Prostate gland (tissue), 2 donors: ENCODE data around the gene SPTB. TPM values are rescaled to one million over a fixed set of nuclear protein-coding genes. Genes with fewer than 3 reads are reported as not detected.

Experiments used
- DNase-seq: peaks from one replicate; pipeline ENCODE4 v3.0.0-alpha.2; 2019; ENCODE audit warnings: low spot score
- H3K27ac ChIP-seq, 2 donors: fragments of 200-600 bp; sonication (generic); 2 replicates each; pipeline ENCODE4 v1.5.1; 2017 to 2019
- H3K27me3 ChIP-seq: fragments of 200-600 bp; sonication (generic); replicated peaks from 2 replicates; pipeline ENCODE4 v1.5.1; 2019; ENCODE audit not compliant: insufficient read depth
- H3K36me3 ChIP-seq, 2 donors: fragments of 200-600 bp; sonication (generic); 1 replicate in 1 of 2; 2 replicates in 1 of 2; pipeline versions ENCODE4 v1.5.1 to v1.8.1; 2017 to 2019
- H3K4me1 ChIP-seq: fragments of 200-600 bp; sonication (generic); replicated peaks from 2 replicates; pipeline ENCODE4 v1.5.1; 2019
- H3K4me3 ChIP-seq, 2 donors: fragments of 200-600 bp; sonication (generic); 2 replicates each; pipeline ENCODE4 v1.5.1; 2017 to 2019
- H3K9me3 ChIP-seq: fragments of 200-600 bp; sonication (generic); 2 replicates; pipeline ENCODE4 v1.5.1; 2017
- CTCF ChIP-seq, 4 experiments: fragments of 200-600 bp in 2 of 4; fragments of 450-650 bp in 2 of 4; sonication (generic) in 2 of 4; IDR thresholded peaks; 1 replicate in 3 of 4; 2 replicates in 1 of 4; pipeline ENCODE4 v1.5.1; 2016 to 2019; ENCODE audit warnings: antibody characterized with exemption in 4 of 4, mild to moderate bottlenecking in 2 of 4, moderate library complexity in 2 of 4
- POLR2A ChIP-seq: fragments of 450-650 bp; IDR thresholded peaks from one replicate; pipeline ENCODE4 v1.6.1; 2016; ENCODE audit warnings: antibody characterized with exemption, mild to moderate bottlenecking
- POLR2AphosphoS5 ChIP-seq: sonication (generic); formaldehyde crosslinking; IDR thresholded peaks from one replicate; pipeline ENCODE4 v1.6.1; 2017; ENCODE audit warnings: antibody characterized with exemption
- WGBS: methylation state at CpG from one replicate; pipeline ENCODE4 v1.1.5; 2018; 5-methylcytosine and 5-hydroxymethylcytosine counted together
- intact Hi-C: fragments of 100-400 bp; cut with DNase I; formaldehyde crosslinking; loops from one replicate; pipeline ENCODE4 v1.14.2; 2022
- total RNA-seq, 2 donors: library from RNA; depleted of rRNA; stranded (reverse); fragments of >200 nt; gene quantifications; one replicate each; pipeline ENCODE4 v1.1.0, GENCODE V29; 2016

Gene SPTB
- total RNA-seq, 2 donors from 2014 or later: 2.7 to 3.7 TPM

GRCh38 chr14:64715146-64715627 is 164.5 kb downstream of the SPTB start:
- intact Hi-C loops: no loop called here

GRCh38 chr14:64714432-64715025 is 165.2 kb downstream of the SPTB start:
- Histone ChIP-seq H3K9me3 (no peaks in the 10 kb centered on the region), H3K27ac (no peak overlapping the region), H3K4me1 (peaks cover 16% of the 10 kb centered on the region), H3K36me3 (no peaks in the 10 kb centered on the region), H3K4me3 (no peak overlapping the region), H3K27me3 (no peaks in the 10 kb centered on the region)
- WGBS: 85% methylated on average over 5 of the region's 5 CpGs
- intact Hi-C loops: no loop called here
- DNase-seq: no peak
- TF ChIP-seq POLR2A (no peak), POLR2AphosphoS5 (no peak), CTCF (IDR thresholded peaks at IDR 0.05) (no peak)

More at GRCh38 chr14:64715146-64715627, 164.5 kb downstream of the SPTB start:
- Histone ChIP-seq H3K36me3 (no peaks in the 10 kb centered on the region), H3K9me3 (no peaks in the 10 kb centered on the region), H3K4me3 (no peak overlapping the region), H3K27me3 (no peaks in the 10 kb centered on the region), H3K27ac (peak overlapping the region; percentile 55 to 61), H3K4me1 (peaks cover 16% of the 10 kb centered on the region)
- TF ChIP-seq CTCF (IDR thresholded peaks at IDR 0.05): no peak
- no peak for TF ChIP-seq POLR2AphosphoS5
- TF ChIP-seq POLR2A: no peak
- WGBS: 40% methylated on average over 4 of the region's 4 CpGs
- no peak for DNase-seq

GRCh38 chr14:64713677-64714076 is 166.0 kb downstream of the SPTB start:
- H3K27ac ChIP-seq: no peak overlapping the region
- TF ChIP-seq CTCF (IDR thresholded peaks at IDR 0.05) (no peak), POLR2A (no peak), POLR2AphosphoS5 (no peak)
- intact Hi-C loops: no loop called here

GRCh38 chr14:64711039-64711438 is 168.7 kb downstream of the SPTB start:
- H3K36me3 ChIP-seq: no peaks in the 10 kb centered on the region
- no peaks in the 10 kb centered on the region for H3K27me3 ChIP-seq
- H3K4me1 ChIP-seq: peaks cover 13% of the 10 kb centered on the region
- intact Hi-C loops: no loop called here
- TF ChIP-seq CTCF (IDR thresholded peaks at IDR 0.05): no peak
- TF ChIP-seq POLR2A: no peak
- no peak for TF ChIP-seq POLR2AphosphoS5
- H3K27ac ChIP-seq: no peak overlapping the region
- 84% methylated on average over 5 of the region's 5 CpGs for WGBS
- DNase-seq: no peak
- H3K9me3 ChIP-seq: no peaks in the 10 kb centered on the region
- H3K4me3 ChIP-seq: no peak overlapping the region

More at GRCh38 chr14:64713677-64714076, 166.0 kb downstream of the SPTB start:
- no peaks in the 10 kb centered on the region for H3K27me3 ChIP-seq
- no peaks in the 10 kb centered on the region for H3K9me3 ChIP-seq
- no peak overlapping the region for H3K4me3 ChIP-seq
- DNase-seq: no peak
- H3K36me3 ChIP-seq: no peaks in the 10 kb centered on the region
- peaks cover 16% of the 10 kb centered on the region for H3K4me1 ChIP-seq

GRCh38 chr14:64709126-64709525 is 170.6 kb downstream of the SPTB start:
- WGBS: 82% methylated on average over 5 of the region's 5 CpGs
- no peaks in the 10 kb centered on the region for H3K36me3 ChIP-seq

More at GRCh38 chr14:64709126-64709525, 170.6 kb downstream of the SPTB start:
- no peak for DNase-seq
- no peak overlapping the region for H3K4me3 ChIP-seq
- no peaks in the 10 kb centered on the region for H3K27me3 ChIP-seq
- TF ChIP-seq POLR2AphosphoS5: no peak
- peaks cover 5% of the 10 kb centered on the region for H3K4me1 ChIP-seq
- H3K9me3 ChIP-seq: no peaks in the 10 kb centered on the region
- no peak overlapping the region for H3K27ac ChIP-seq
- intact Hi-C loops: no loop called here
